Esophagus muscularis mucosa (tissue), 3 donors: Measurements from ENCODE around the gene TTLL12.

ENCODE experiments used
- POLR2AphosphoS5 ChIP-seq, 2 donors: sonication (generic); formaldehyde crosslinking; IDR thresholded peaks; one replicate each; pipeline ENCODE4 v1.6.1; 2017; ENCODE audit warnings: antibody characterized with exemption in 2 of 2
- TF ChIP-seq, protein P1 (sequence below), 3 experiments: fragments of 200-600 bp in 2 of 3; fragments of 450-650 bp in 1 of 3; sonication (generic) in 2 of 3; IDR thresholded peaks; one replicate each; pipeline ENCODE4 v1.5.1; 2017 to 2019; ENCODE audit warnings: antibody characterized with exemption in 3 of 3, mild to moderate bottlenecking in 2 of 3, moderate library complexity in 1 of 3

DNA sequence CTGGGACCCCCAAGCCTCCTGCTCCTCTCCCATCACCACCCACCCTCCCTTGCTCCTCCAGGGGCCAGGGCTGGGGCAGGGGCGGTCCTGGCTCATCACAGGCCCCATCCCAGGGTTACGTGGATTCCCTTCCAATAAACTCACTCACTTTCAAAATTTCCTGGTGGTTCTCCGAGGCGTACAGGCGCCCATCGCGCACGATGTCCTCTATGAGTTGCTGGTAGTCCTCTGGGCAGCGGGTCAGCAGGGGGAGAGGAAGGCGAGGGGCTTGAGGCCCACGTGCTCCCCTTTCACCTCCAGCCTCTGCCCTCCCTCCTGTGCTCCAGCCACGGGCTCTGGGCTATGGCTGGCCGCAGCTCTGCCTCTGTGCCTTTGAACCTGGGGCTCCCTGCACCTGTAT lies 20.5 kb upstream of the TTLL12 start:
- TF ChIP-seq POLR2AphosphoS5 (IDR thresholded peaks at IDR 0.05): no peak
- TF ChIP-seq, protein P1, sequence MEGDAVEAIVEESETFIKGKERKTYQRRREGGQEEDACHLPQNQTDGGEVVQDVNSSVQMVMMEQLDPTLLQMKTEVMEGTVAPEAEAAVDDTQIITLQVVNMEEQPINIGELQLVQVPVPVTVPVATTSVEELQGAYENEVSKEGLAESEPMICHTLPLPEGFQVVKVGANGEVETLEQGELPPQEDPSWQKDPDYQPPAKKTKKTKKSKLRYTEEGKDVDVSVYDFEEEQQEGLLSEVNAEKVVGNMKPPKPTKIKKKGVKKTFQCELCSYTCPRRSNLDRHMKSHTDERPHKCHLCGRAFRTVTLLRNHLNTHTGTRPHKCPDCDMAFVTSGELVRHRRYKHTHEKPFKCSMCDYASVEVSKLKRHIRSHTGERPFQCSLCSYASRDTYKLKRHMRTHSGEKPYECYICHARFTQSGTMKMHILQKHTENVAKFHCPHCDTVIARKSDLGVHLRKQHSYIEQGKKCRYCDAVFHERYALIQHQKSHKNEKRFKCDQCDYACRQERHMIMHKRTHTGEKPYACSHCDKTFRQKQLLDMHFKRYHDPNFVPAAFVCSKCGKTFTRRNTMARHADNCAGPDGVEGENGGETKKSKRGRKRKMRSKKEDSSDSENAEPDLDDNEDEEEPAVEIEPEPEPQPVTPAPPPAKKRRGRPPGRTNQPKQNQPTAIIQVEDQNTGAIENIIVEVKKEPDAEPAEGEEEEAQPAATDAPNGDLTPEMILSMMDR (IDR thresholded peaks at IDR 0.05): no peak
